GM21737 (cell line): Measurements from ENCODE around the gene CAST.
"Not testable (repeated sequence)": the region's sequence is repeated elsewhere in the genome, so short reads cannot be mapped to it uniquely, and the experiment has no call there.

Source experiments
- ATAC-seq: cut with Tn5 transposase; IDR thresholded peaks from one replicate; pipeline ENCODE4 v1.9.1; 2021; ENCODE audit warnings: mild to moderate bottlenecking, moderate library complexity; ENCODE audit not compliant: unreplicated experiment

Gene CAST

DNA sequence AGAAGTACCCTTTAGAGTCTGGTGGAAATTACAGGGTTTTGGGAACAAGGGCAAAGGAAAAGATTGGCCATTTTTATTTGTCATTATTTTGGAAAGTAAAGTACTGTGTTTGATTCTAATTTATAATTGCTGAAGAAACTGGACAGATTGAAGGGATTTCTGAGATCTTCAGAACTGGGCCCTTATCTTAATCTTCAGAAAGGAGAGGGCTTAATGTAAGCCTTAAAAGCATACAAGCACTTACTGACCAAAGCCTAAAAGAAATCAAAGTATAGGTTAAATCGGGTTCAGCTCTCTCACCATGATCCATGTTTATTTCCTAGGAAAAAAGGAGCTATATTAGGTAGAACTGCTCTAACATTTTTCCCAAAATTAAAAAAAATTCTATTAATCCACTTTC lies 109.9 kb downstream of the CAST start:
- ATAC-seq = no peak

DNA sequence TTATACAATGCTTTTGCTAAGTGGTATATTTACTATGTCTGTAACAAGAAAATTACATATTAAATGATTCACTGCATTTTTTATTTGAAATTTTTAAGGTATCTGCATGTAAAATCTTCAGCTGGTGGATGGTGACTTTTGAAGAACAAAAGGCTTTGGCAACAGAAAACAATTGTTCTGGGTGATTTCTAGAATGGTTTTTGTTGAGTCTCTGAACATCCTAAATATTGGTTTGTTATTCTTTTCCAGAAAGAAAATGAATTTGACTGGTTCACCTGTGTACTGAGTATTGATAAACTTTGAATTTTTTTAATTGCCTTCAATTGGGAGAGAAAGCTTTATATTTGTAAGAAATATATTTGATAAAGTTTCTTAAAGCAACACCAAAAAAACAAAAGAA lies 110.4 kb downstream of the CAST start:
- no peak for ATAC-seq

DNA sequence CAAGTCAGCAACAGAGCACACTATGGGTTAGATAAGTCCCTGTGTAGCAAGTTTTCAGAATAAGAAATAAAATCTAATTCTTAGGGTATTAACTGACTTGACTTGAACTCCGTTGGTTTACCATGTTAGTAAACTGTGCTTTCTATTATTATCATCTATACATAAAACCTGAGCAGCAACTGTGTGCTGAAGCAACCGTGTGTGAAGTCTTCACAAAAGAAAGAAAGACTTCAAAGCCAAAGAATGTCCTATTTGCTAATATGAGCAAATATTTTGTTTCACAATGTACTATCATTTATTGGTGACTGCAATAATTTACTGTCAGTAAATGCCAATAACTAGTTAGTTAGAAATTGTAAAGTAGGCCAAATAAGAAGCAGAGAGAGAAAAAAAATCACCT lies 112.9 kb downstream of the CAST start:
- no peak for ATAC-seq

DNA sequence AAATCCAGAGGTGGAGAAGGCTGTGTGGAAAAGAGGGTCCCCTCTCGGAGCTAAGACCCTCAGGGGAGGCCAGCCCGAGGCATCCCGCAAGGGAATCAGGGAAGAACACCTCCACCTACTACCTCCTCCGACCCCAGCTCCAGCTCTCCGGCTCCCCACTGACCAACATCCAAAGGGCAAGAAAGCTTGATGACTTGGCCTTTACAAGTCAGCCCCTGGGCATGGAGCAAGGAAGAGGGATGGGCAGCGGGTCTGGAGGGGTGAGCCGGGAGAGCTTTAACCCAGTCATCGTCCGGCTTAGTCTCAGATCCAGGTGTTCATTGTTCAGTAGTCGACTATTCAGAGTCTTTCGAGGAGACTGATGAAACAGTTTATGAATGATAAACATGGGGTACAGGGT lies 113.5 kb downstream of the CAST start:
- ATAC-seq = no peak

DNA sequence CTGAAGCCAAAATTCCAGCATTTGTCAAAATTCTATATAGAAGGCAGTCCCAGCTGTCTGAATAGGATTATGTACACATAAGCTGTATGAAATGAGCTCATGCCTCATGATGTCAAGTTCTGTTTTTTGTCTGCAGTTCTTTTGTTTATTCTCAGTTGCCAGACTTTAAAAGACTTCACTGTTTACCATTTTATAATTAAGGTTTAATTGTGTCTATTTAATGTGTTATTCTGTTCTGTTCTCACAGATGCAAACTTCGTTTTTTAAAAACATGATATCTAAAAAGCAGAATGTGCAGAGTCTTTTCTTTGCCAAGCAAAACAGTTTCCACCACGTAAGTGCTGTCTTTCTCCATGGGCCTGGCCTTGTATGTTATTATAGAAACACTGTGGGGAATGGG lies 114.4 kb downstream of the CAST start:
- ATAC-seq = no peak

DNA sequence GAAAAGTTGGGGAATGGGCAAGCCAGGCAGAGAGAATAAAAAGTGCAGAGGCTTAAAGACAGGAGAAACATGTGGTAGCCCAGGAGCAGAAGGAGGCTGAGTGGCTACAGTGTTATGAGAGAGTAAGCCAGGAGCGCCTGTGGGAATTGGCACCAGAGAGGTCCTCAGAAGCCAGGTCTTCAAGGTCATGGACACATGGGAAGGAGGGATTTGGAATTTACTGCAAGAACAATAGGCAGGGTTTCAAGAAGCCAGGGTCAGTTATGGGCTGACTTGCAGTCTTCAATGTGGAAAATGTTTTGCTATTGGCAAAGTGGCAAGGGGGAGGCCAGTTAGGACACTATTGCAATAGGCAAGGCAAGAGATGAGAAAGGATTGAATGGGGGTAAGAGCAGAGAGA lies 116.2 kb downstream of the CAST start:
- ATAC-seq = no peak

DNA sequence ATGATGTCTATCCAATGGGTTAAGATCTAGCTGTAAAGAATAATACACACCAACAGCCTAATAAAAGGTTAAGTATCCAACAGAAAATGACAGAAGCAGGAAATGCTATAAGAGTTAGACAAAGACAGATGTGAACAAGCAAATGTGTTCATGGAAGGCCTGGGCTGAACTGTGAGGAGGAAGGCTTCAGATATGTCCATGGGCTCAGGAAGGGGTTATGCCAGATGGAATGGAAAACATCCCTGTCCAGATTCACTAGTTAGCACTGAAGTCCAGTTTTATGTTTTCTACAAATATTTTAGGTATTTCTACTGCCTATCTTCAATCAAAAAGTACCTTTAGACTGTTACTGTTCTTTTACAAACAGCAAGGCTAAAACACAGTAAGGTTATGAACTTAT lies 118.5 kb downstream of the CAST start:
- ATAC-seq = no peak

DNA sequence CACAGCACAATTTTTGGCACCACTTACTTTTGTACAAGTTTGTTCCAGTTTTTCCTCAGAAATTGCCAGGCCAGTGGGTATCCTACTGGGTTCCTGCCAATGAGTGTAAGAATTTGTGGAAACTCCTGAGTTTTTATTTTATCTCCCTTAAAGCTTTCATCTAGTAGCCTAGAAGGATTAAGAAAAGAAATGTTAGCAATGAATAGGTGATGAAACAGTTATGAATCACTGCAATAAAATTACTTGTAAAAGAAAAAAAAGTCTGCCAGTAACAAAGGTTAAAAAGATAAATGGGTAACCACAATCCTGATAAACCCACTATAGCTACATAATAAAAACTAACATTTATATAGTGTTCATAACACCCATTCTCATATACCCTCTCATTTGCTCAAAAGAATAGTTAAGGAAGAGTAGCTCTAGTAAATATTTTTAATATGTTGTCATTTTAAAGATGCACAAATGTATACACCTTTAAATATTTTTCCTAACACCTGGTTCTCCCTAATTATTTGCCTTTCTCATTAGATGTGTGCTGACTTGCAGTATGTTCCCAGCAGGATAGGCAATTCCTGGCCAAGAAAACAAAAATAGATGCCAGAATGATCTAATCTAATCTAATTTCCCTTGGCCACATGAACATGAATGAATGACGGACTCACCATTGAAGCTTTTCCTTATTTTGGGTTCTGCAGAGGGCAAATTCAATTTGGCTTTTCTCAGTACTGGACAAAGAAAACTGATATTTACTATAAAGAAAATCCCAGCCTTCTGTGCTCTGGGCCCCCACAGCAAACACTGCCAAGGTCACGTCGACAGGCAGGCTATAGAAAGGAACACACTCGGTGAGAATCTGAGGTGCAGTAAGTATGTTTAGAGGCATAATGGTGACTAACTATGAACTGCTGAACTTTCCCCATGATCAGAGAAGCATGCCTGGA lies 119.1 kb downstream of the CAST start:
- no peak for ATAC-seq

DNA sequence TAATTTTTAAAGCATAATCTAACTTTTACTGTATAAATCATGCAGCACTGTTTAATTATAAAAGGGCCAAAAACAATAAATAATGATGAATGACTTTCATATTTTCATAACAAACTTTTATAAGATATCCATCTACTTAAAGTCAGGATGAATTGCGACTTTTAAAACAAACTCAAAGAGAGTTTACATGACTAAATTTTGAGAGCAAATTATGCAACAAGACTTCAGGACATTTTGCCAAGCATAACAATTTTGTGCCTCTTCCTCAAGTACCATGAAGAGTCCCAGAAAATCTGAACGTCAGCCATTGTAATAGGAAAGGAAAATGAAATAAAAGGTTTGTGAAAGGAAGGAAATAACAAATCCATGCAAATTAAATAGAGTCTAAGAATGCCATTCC lies 121.2 kb downstream of the CAST start:
- ATAC-seq = no peak

DNA sequence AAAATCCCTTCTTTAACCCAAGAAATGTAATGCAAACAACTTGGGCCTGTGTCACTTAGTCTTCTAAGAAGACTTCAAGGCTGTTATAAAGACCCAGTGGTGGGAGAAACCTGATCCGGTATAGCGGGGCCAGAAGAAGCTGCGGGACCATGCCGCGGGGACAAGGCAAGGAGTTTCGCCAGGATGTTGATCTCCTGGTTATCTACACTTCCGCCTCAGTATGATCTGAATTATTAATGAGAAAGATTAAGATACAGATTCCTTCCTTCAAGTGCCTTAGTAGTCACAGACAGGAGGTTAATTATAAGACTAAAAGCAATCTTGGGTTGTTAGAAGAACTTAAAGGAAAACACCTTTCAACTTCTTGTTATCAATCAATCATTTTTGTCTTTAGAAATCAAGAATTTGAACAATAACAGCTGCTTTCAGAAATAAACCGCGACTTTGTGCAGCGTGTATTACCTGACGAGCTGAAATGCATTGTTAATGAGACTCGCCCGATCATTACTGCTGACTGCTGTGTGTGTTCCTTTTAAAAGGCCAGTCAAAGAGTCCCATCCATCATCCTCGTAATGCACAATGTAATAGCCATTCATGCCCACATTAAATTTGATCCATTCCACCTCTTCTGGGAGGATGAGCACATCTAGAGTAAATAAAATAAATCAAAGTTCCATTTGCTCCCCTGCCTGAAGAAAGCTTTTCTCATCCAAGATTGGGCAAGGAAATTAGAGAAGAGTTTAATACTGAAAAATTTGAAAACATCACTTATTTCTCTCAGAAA lies 123.3 kb downstream of the CAST start:
- no peak for ATAC-seq

DNA sequence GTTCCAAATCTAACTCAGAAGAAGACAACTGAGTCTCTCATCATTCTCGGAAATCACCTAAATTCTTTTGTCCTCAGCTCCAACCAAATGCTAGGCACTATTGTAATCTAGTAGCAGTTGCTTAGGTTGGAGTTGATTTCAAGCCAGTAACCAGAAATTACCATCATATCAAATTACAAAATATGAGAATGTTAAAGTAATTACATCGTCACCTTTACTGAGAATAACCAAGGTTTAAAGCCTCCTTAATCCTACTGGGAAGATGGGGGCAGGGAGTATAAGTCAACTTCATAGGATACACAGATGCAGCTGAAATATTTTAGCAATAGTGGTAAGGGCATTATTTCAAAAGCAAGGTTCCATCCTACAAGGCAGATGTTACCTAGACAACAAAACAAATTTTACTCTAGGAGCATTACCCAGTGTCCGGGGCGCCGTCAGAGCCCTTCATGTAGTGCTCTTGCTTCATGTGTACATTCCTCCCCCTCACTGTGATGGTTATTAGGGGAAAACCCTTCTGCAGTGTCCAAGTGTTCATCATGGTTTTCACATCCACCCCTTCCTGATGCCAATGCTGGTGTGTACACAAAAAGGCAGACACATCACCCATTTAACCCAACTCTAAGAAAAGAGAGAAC lies 126.1 kb downstream of the CAST start:
- no peak for ATAC-seq

DNA sequence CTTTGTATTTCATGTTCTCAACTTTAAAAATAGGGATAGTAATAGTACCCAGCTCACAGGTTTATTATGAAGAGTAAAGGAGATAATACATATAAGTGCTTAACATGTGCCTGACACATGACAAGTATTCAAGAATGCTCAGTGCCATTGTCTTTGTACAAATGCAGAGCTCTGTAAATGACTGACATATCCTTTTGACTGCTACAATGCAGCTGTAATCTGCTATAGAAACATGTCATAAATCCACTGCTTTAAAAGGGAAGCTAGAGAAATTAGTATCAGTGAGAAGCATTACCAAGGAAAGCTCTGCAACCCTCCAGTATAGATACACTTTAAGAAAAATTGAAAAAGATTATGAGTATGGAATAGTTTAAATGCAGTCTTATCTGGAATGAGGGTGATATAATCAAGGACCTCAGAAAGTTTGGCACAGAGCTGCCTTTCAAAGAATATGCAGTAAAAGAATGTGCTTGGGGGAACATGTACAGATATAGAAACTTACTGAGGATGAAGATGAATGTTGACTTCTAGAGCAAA lies 127.7 kb downstream of the CAST start:
- no peak for ATAC-seq

DNA sequence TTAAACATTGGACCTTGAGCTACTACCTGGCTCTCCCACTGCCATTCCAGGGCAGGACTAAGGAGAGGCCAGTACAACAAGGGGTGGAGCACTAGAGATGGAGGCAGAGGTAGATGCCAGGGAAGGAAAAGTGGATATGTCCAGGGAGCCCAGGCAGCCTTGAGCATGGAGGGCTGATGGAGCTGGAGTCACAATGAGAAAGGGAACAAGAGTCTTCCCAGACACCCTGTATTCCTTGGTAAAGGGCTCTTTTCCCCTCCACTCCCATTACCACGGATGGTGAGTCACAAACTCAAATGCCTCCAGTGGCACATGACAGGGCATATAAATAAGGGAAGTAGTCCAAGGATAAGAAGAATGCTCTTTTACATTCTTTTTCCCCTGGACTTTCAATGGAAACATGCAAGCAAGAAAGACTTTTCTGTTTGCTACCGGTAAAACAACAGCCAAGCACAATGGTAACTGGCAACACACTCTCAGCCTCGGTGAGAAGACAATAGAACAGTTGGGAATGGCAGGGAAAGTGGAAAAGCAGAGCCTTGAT lies 128.9 kb downstream of the CAST start:
- no peak for ATAC-seq

DNA sequence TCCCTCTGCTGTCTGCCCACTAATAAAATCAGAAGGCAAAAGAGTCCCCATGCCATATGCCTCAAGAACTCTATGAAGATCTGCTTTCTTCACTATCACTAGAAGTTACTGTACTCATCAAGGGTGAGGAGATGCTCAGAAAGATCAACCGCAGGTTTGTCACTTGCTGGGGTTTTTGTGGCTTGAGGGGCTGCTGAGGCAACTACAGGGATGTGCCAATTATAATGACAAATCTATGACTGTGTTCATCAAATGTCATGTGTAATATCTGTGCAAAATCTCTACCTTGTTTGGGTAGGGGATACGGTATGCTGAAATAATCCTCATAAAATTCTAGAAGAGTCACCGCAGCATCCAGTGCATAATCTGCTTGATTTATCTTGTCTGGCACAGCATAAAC lies 132.6 kb downstream of the CAST start:
- no peak for ATAC-seq

DNA sequence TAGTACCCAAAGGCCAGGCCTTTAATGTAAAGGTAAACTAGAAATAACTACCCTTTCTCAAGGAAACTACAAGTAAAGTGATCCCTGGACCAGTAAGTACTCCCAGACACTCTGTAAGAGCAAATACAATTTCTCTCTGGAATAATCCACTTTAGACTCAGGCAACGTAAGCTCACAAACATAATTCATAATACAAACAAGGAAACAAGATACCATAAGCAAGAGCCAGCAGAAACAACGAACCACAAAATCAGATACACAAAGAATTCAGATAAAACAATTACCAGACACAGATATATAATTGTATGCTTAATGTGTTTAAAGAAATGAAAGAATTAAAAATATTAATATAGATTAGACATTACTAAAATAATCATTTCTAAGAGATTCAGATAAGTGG lies 133.4 kb downstream of the CAST start:
- ATAC-seq = no peak

DNA sequence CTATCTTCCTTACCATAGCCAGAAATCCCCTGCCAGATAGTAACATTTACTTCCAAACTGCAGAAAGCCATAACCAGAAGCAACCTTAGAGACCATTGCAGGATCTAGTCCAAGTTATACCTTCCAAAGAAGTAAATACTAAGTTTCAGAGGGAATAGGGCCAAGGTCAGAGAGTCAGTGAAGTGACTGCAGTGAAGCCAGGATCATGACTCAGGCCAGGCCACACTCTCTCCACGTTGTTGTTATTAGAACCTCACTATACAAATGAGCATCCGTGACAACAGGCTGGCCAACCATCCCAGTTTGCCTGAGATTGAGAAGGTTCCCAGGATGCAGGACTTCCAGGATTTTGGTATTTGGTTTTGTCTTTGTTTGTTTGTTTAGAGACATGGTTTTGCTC lies 134.3 kb downstream of the CAST start:
- ATAC-seq = no peak

DNA sequence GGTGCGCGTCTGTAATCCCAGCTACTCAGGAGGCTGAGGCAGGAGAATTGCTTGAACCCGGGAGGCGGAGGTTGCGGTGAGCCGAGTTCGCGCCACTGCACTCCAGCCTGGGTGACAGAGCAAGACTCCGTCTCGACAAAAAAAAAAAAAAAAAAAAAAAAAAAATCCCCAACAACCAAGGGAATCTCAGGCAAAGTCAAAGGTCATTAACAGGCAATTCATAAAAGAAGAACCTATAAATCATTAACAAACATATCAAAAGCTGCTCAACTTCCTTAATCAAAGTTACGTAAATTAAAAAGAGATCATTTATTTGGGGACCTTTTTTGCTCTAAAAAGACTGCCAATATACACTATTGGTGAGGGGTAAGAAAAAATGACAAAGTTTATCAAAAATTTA lies 139.5 kb downstream of the CAST start:
- not testable (repeated sequence) for ATAC-seq

DNA sequence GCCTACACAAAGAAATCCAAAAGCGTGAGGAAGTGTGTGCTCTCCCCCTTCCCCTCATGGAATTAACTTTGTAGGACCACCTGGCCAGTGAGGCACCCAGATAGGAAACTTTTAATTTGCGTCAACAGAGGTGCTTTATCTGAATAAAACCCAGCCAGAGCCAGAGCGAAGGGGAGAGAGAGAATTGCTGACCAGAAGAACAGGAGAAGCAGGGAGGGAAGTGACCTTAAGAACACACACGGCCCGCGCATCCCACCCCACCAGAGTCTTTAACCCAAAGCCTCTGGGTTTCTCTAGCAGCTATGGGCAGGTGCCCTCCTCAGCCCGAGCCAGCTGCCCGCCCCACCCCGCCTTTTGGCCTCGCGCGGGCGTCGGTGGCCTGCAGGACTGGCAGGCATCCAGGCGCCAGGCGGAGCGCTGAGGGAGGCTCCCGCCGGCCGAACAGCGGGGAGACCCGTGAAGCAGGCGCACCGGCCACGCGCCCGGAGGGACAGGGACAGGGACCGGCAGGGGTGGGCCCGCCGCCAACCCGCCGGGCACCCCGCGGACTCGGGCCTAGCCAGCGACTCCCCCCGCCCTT lies 145.0 kb downstream of the CAST start:
- peak; percentile 36 for ATAC-seq

DNA sequence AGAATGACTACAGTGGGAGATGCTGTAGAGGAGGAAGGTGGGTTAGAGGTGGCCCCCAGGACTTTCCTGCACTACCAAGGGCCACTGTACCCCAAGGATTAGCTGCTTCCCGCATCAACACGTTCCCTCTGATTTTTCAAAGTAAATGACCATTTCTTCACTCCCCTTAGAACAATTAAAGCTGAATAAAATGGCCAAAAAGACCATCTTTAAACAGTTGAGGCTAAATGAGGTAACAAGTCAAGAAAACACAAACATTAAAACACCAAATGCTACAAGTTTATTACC lies 146.3 kb downstream of the CAST start:
- no peak for ATAC-seq

DNA sequence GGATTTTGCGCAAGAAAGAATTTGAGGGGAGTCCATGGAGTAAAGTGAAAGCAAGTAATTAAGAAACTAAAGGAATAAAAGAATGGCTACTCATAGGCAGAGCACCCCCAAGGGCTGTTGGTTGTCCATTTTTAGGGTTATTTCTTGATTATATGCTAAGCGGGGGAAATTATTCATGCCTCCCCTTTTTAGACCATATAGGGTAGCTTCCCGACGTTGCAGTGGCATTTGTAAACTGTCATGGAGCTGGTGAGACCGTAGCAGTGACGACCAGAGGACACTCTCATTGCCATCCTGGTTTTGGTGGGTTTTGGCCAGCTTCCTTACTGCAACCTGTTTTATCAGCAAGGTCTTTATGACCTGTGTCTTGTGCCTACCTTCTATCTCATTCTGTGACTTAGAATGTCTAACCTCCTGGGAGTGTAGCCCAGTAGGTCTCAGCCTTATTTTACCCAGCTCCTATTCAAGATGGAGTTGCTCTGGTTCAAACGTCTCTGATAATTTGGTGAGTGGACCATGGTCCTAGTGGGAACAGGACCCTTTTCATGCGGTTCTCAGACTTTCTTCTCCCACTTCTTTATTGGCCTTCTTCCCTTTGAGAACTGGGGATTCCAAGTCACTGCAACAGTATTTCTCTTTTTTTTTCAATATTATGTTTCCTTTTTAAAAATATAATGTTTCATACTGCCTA lies 146.8 kb downstream of the CAST start:
- ATAC-seq = no peak
